ENCODE data around the gene IGF1R.

Gene IGF1R

GRCh38 chr15:98776607-98777281 lies 128.4 kb downstream of the IGF1R start:
- no peak for DNase-seq (ENCODE audit: low read depth)

GRCh38 chr15:98777426-98777825 lies 129.1 kb downstream of the IGF1R start:
- no peak for DNase-seq (ENCODE audit: low read depth)

- DNase-seq (ENCODE audit: low read depth): no peak
Observed at GRCh38 chr15:98778263-98778959, 130.1 kb downstream of the IGF1R start.

- DNase-seq (ENCODE audit: low read depth): no peak
Observed at GRCh38 chr15:98778960-98779359, 130.6 kb downstream of the IGF1R start.

- peak; percentile 53 for DNase-seq (ENCODE audit: low read depth)
Observed at GRCh38 chr15:98779463-98780071, 131.2 kb downstream of the IGF1R start.

GRCh38 chr15:98781838-98782237 lies 133.5 kb downstream of the IGF1R start:
- DNase-seq (ENCODE audit: low read depth): no peak

- no peak for DNase-seq (ENCODE audit: low read depth)
Observed at GRCh38 chr15:98782801-98783200, 134.5 kb downstream of the IGF1R start.

- no peak for DNase-seq (ENCODE audit: low read depth)
Observed at GRCh38 chr15:98785431-98785806, 137.1 kb downstream of the IGF1R start.

- no peak for DNase-seq (ENCODE audit: low read depth)
Observed at GRCh38 chr15:98785807-98786621, 137.7 kb downstream of the IGF1R start.

GRCh38 chr15:98786717-98787116 lies 138.4 kb downstream of the IGF1R start:
- DNase-seq (ENCODE audit: low read depth): no peak

GRCh38 chr15:98787194-98787593 lies 138.9 kb downstream of the IGF1R start:
- no peak for DNase-seq (ENCODE audit: low read depth)

GRCh38 chr15:98787936-98788757 lies 139.8 kb downstream of the IGF1R start:
- no peak for DNase-seq (ENCODE audit: low read depth)

- DNase-seq (ENCODE audit: low read depth): no peak
Observed at GRCh38 chr15:98789020-98789419, 140.7 kb downstream of the IGF1R start.

GRCh38 chr15:98790270-98790669 lies 141.9 kb downstream of the IGF1R start:
- DNase-seq (ENCODE audit: low read depth): no peak

- DNase-seq (ENCODE audit: low read depth): no peak
Observed at GRCh38 chr15:98791046-98791701, 142.8 kb downstream of the IGF1R start.

GRCh38 chr15:98792117-98792516 lies 143.8 kb downstream of the IGF1R start:
- DNase-seq (ENCODE audit: low read depth): no peak

GRCh38 chr15:98794211-98794610 lies 145.9 kb downstream of the IGF1R start:
- DNase-seq (ENCODE audit: low read depth): no peak

- DNase-seq (ENCODE audit: low read depth): no peak
Observed at GRCh38 chr15:98794748-98795147, 146.4 kb downstream of the IGF1R start.

GRCh38 chr15:98795980-98796379 lies 147.6 kb downstream of the IGF1R start:
- DNase-seq (ENCODE audit: low read depth): no peak

- DNase-seq (ENCODE audit: low read depth): no peak
Observed at GRCh38 chr15:98796685-98797357, 148.5 kb downstream of the IGF1R start.
